HG03565 (cell line): ENCODE data around the gene TMPRSS12.
"Not testable (repeated sequence)": the region's sequence is repeated elsewhere in the genome, so short reads cannot be mapped to it uniquely, and the experiment has no call there.

Experiments
- ATAC-seq: cut with Tn5 transposase; IDR thresholded peaks from one replicate; pipeline ENCODE4 v1.9.1; 2021; ENCODE audit warnings: mild to moderate bottlenecking, moderate library complexity; ENCODE audit not compliant: unreplicated experiment

TMPRSS12 gene

GRCh38 chr12:50855679-50856078 is 13.0 kb downstream of the TMPRSS12 start:
- not testable (repeated sequence) for ATAC-seq

DNA sequence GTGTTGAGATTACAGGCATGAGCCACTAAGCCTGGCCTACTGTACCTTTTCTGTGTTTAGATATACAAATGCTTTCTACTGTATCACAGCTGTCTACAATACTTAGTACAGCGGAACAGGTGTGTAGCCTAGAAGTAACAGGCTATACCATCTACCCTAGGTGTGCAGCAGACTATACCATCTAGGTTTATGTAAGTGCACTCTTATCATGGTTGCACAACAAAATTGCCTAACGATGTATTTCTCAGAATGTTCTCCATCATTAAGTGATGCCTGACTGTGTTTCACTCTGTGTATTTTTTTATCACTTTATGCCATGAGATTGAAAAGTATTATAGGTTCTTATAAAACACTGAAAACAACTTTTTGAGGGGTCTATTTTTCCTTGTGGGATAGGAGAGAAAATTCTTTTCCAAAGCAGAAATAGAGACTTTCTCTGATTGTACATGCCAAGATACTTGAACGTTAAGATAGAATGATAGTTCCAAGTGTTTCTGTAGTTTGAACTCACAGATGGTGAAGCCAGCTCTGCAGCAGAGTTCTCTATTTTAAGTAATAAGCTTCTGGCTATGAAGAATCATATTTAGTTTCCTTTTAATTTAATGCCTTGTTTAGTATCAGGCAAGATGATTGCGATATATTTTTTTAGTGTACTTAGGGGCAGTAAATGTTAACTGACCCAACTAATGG is 17.0 kb downstream of the TMPRSS12 start:
- ATAC-seq: no peak

DNA sequence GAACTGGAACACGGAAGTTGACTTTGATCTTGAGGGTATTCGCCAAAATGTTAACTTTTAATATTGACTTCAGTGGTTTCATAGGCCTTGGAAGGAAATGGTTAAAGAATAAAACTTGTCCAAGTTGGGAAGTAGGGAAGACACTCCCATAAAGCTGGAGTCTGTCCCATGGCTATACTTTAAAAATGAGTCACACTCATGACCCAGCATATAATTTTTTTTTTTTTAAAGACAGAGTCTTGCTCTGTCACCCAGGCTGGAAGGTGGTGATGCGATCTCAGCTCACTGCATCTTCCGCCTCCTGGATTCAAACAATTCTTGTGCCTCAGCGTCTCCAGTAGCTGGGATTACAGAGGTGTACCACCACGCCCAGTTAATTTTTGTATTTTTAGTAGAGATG is 19.6 kb downstream of the TMPRSS12 start:
- ATAC-seq: no peak

GRCh38 chr12:50865266-50865665 is 22.5 kb downstream of the TMPRSS12 start:
- ATAC-seq: no peak

DNA sequence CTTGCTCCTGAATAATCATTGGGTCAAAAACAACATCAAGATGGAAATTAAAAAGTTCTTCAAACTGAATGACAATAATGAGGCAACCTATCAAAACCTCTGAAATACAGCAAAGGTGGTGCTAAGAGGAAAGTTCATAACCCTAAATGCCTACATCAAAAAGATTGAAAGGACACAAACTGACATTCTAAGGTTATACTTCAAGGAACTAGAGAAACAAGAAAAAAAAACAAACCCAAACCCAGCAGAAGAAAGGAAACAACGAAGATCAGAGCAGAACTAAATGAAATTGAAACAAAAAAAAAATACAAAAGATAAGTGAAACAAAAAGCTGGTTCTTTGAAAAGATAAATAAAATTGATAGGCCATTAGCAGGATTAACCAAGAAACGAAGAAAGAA is 26.2 kb downstream of the TMPRSS12 start:
- ATAC-seq: not testable (repeated sequence)

DNA sequence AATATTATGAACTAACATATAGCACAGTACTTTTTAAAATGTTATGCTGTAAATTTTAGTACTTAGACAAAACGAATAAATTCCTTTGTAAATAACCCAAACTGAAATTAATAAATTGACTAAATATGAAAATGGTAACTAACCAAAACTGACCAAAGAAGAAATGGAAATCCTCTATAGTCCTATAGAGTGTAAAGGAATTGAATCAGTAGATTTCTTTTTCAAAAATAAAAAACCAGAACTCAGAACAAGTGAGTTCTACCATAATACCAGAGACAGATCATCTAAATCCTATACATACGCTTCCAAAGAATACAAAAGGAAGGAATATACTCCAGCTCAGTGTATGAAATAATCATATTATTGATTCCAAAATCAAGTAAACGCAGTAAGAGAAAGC is 39.8 kb downstream of the TMPRSS12 start:
- no peak for ATAC-seq

GRCh38 chr12:50887191-50887590 is 44.5 kb downstream of the TMPRSS12 start:
- ATAC-seq: no peak

DNA sequence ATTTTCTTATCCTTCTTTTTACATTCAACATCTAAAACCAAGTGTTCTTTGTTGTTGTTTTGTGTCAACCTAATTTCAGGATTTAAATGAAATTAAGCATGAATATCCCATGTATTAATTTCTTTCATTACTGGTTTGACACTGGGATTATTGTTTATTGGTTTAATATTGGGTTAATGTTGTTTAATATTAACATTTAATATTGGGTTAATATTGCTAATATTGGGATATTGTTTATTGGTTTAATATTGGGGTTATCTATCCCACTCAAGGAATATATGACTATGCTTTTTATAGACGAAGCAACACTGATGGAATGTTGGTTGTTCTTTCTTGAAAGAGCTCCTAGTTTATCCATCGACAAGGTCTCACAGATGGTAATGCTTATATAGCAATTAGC is 45.9 kb downstream of the TMPRSS12 start:
- no peak for ATAC-seq

- ATAC-seq: no peak
Observed at GRCh38 chr12:50894241-50894640, 51.5 kb downstream of the TMPRSS12 start.

GRCh38 chr12:50901685-50902113 is 59.0 kb downstream of the TMPRSS12 start:
- no peak for ATAC-seq

GRCh38 chr12:50908479-50908878 is 65.8 kb downstream of the TMPRSS12 start:
- ATAC-seq: not testable (repeated sequence)

DNA sequence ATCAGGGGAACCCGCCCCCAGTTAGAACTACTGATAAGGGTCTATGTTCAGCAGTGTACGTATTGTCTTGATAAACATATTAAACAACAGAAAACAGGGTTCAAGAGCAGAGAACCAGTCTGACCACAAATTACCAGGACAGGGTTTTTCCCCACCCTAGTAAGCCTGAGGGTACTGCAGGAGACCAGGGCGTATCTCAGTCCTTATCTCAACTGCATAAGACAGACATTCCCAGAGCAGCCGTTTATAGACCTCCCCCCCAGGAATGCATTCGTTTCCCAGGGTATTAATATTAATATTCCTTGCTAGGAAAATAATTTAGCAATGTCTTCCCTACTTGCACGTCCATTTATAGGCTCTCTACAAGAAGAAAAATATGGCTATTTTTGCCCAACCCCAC is 69.6 kb downstream of the TMPRSS12 start:
- not testable (repeated sequence) for ATAC-seq

- no peak for ATAC-seq
Observed at GRCh38 chr12:50913224-50913623, 70.5 kb downstream of the TMPRSS12 start.

GRCh38 chr12:50914872-50915484 is 72.3 kb downstream of the TMPRSS12 start:
- ATAC-seq: no peak

DNA sequence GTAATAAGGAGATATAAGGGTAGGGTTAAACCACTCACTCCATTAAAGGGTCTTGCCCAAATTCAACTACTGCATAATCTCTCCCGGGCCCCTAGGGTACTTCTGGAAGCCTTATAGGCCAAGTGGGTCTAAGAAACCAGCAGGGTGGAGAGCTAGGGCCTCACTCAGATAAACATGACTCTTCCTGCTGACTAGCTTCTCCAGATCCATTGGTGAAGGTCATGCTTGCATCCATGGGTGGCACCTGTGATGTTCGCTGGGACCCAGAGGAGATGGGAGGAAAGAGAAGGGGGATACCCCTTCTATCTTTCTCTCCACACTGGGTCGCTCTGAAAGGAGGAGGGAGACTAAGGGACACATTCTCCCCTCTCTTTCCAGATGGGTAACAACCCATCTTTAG is 73.6 kb downstream of the TMPRSS12 start:
- ATAC-seq: no peak

GRCh38 chr12:50918584-50919316 is 76.0 kb downstream of the TMPRSS12 start:
- ATAC-seq: no peak

DNA sequence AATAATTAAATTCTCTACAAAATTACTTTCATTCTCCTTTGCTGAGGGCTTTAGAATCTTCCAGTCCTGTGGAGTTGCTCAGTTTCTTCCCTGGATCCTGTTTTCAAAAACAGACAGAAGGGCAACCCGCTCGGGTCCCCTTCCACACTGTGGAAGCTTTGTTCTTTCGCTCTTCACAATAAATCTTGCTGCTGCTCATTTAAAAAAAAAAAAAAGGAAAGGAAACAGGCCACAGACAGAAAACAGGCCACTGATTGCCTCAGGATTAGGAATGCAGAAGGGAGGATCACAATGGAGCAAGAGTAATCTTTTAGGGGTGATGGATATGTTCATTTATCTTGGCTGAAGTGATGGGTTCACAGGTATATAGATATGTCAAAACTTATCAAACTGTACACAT is 80.1 kb downstream of the TMPRSS12 start:
- ATAC-seq: no peak

DNA sequence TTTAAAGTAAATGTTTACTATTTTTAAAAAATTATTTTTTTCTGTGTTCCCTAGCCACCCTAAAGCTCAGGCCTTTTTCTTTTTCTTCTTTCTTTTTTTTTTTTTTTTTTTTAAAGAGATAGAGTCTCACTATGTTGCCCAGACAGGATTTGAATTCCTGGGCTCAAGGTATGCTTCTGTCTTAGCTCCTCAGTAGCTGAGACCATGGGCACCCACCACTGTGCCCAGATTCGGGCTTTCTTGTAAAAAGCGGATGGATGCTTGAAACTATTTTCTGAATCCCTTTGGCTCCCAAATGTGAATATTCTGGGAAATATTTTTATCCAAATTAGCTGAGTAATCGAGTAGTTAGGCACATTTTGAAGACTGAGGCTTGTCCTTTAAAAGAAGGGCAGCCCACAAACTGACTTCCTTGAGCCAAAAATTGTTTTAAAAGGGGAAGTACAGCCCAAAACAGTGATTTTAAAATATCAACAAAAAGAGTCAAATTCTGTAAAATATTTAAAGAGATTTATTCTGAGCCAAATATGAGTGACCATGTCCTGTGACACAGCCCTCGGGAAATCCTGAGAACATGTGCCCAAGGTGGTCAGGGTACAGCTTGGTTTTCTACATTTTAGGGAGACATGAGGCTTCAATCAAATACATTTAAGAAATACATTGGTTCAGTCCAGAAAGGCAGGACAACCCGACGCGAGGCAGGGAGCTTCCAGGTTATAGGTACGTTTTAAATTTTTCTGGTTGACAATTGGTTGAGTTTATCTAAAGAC is 80.8 kb downstream of the TMPRSS12 start:
- ATAC-seq: no peak

DNA sequence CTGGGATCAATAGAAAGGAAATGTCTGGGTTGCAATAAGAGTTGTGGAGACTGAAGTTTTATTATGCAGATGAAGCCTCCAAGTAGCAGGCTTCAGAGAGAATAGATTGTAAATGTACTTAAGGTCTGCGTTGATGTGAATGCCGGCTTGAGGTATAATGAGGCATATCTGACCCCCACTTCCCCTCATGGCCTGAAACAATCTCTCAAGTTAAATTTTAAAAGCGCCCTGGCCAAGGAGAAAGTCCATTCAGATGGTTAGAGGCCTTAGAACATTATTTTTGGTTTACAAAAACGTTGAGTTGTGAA is 81.4 kb downstream of the TMPRSS12 start:
- no peak for ATAC-seq

DNA sequence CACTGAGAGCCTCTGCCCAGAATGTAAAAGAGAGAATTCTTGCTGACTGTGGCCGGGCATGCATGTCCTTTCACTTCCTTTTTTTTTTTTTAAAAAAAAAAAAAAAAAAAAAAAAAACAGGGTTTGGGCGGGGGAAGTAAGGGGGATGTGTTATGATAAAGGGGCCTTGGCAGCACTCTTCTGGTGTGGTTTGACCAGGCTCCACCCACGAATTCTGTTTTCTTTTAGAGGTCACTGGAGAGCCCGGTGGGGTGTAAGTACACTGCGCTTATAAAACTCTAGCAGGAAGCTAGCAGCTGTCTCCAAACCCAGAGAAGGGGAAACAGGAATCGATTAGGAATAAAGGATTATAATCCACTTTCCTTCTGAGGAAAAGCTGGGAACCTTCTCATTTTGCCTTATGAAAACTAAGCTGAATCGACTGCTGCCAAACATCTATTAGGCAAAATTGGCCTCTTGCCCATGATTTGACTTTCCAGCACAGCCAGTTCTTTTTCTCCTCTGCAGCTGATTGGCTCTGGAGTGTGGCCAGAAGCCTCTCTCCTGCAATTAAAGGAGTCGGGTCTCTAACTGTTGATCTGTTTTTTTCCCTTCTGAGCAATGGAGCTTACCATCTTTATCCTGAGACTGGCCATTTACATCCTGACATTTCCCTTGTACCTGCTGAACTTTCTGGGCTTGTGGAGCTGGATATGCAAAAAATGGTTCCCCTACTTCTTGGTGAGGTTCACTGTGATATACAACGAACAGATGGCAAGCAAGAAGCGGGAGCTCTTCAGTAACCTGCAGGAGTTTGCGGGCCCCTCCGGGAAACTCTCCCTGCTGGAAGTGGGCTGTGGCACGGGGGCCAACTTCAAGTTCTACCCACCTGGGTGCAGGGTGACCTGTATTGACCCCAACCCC is 82.0 kb downstream of the TMPRSS12 start:
- ATAC-seq: peak; percentile 74

DNA sequence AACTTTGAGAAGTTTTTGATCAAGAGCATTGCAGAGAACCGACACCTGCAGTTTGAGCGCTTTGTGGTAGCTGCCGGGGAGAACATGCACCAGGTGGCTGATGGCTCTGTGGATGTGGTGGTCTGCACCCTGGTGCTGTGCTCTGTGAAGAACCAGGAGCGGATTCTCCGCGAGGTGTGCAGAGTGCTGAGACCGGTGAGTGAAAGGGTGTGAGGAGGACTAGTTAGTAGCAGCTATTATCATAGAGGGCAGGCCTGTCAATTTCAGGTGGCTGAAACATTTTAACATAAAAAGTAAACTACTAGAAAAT is 82.6 kb downstream of the TMPRSS12 start:
- ATAC-seq: no peak
